Gastroesophageal sphincter (tissue), 3 donors: ENCODE results near the gene EID2B.

ENCODE experiments used
- EP300 ChIP-seq: sonication (generic); formaldehyde crosslinking; IDR thresholded peaks from one replicate; pipeline ENCODE4 v1.6.1; 2017; ENCODE audit warnings: antibody characterized with exemption, mild to moderate bottlenecking
- POLR2A ChIP-seq, 2 donors: fragments of 450-650 bp; IDR thresholded peaks; one replicate each; pipeline ENCODE4 v1.6.1; 2017; ENCODE audit warnings: antibody characterized with exemption in 2 of 2, mild to moderate bottlenecking in 2 of 2, moderate library complexity in 1 of 2
- POLR2AphosphoS5 ChIP-seq: sonication (generic); formaldehyde crosslinking; IDR thresholded peaks from one replicate; pipeline ENCODE4 v1.6.1; 2017; ENCODE audit warnings: antibody characterized with exemption
- TF ChIP-seq, protein P1 (sequence below), 4 experiments: fragments of 200-600 bp in 2 of 4; fragments of 450-650 bp in 2 of 4; sonication (generic) in 1 of 4; IDR thresholded peaks; one replicate each; pipeline ENCODE4 v1.5.1; 2017 to 2019; ENCODE audit warnings: antibody characterized with exemption in 4 of 4, mild to moderate bottlenecking in 2 of 4, moderate library complexity in 2 of 4

DNA sequence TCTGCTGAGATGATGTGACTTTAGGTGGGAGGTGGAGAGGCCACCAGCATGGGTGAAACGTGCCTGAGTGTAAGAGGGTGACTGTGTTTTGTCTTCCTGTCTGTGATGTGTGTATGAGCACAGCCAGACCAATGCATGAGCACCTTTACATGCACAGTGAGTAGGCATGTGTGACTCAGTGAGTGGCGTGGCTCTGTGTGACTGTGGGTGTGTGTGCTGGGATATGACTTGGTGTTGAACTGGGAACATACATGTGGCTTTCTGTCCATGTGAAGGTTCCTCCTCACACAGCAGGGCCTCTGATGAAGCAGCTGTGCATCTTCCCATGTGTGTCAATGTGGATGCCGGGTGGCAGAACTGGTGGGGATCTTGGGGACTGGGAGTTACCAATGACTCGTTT lies 49.8 kb upstream of the EID2B start:
- no peak for TF ChIP-seq EP300
- TF ChIP-seq, protein P1, sequence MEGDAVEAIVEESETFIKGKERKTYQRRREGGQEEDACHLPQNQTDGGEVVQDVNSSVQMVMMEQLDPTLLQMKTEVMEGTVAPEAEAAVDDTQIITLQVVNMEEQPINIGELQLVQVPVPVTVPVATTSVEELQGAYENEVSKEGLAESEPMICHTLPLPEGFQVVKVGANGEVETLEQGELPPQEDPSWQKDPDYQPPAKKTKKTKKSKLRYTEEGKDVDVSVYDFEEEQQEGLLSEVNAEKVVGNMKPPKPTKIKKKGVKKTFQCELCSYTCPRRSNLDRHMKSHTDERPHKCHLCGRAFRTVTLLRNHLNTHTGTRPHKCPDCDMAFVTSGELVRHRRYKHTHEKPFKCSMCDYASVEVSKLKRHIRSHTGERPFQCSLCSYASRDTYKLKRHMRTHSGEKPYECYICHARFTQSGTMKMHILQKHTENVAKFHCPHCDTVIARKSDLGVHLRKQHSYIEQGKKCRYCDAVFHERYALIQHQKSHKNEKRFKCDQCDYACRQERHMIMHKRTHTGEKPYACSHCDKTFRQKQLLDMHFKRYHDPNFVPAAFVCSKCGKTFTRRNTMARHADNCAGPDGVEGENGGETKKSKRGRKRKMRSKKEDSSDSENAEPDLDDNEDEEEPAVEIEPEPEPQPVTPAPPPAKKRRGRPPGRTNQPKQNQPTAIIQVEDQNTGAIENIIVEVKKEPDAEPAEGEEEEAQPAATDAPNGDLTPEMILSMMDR (IDR thresholded peaks at IDR 0.05): no peak
- no peak for TF ChIP-seq POLR2A (IDR thresholded peaks at IDR 0.05)
- TF ChIP-seq POLR2AphosphoS5: no peak
